Heart right ventricle (tissue), 16 donors: ENCODE measurements around the gene PYROXD2. TPM values are rescaled to one million over a fixed set of nuclear protein-coding genes. Genes with fewer than 3 reads are reported as not detected.

ENCODE experiments used
- ATAC-seq, 8 donors: fragments of 200-7000 bp; cut with Tn5 transposase; one replicate each; pipeline ENCODE4 v1.9.1; 2020; ENCODE audit warnings: mild to moderate bottlenecking in 8 of 8, moderate library complexity in 8 of 8, moderate number of reproducible peaks in 1 of 8
- DNase-seq, 2 donors: peaks; one replicate each; pipeline ENCODE4 v3.0.0-alpha.2; 2020
- H3K27ac ChIP-seq, 10 donors: fragments of 200-600 bp; sonication (generic) in 2 of 10; one replicate each; pipeline versions ENCODE4 v1.5.0 to v1.8.0; 2020 to 2022; ENCODE audit warnings: mild to moderate bottlenecking in 3 of 10
- H3K27me3 ChIP-seq, 7 donors: fragments of 200-600 bp; one replicate each; pipeline ENCODE4 v1.8.0; 2021 to 2022; ENCODE audit warnings: mild to moderate bottlenecking in 2 of 7
- H3K36me3 ChIP-seq, 9 donors: fragments of 200-600 bp; sonication (generic) in 1 of 9; one replicate each; pipeline versions ENCODE4 v1.5.0 to v1.8.0; 2020 to 2022; ENCODE audit warnings: mild to moderate bottlenecking in 2 of 9
- H3K4me1 ChIP-seq, 9 donors: fragments of 200-600 bp; sonication (generic) in 1 of 9; one replicate each; pipeline versions ENCODE4 v1.5.0 to v1.8.0; 2020 to 2022; ENCODE audit warnings: mild to moderate bottlenecking in 4 of 9
- H3K4me3 ChIP-seq, 10 donors: fragments of 200-600 bp; sonication (generic) in 2 of 10; one replicate each; pipeline versions ENCODE4 v1.5.0 to v1.8.0; 2020 to 2022; ENCODE audit warnings: mild to moderate bottlenecking in 7 of 10, moderate library complexity in 2 of 10
- H3K9me3 ChIP-seq, 11 donors: fragments of 200-600 bp in 10 of 11; sonication (generic) in 2 of 11; one replicate each; pipeline versions ENCODE4 v1.5.0 to v1.8.0; 2013 to 2022; ENCODE audit warnings: mild to moderate bottlenecking in 2 of 11, control low read depth in 1 of 11, moderate library complexity in 1 of 11
- WGBS, 2 donors: extraction: QIAGEN DNeasy Blood & Tissue Kit; methylation state at CpG; one replicate each; pipeline ENCODE4 v1.1.7; 2013; ENCODE audit warnings: inconsistent platforms in 1 of 2; 5-methylcytosine and 5-hydroxymethylcytosine counted together
- intact Hi-C, 10 donors: fragments of 100-400 bp; cut with DNase I; formaldehyde crosslinking; loops; one replicate each; pipeline versions ENCODE4 v1.11.1 to v1.14.2; 2022
- polyA plus RNA-seq, 2 donors: library from polyadenylated mRNA; stranded (reverse); fragments of 200-250 nt; gene quantifications; one replicate each; pipeline ENCODE4 v1.2.3, GENCODE V29; 2013
- total RNA-seq, 10 donors: library from RNA; stranded (reverse); fragmentation: NEBNext Ultra II Directional in 3 of 10; extraction: Animal tissue kit (Norgen Biotek cat#: 25700) in 3 of 10; gene quantifications; one replicate each; pipeline versions ENCODE4 v1.2.1 to v1.2.4, GENCODE V29; 2021 to 2023
- TF ChIP-seq, protein P1 (sequence below), 9 donors: fragments of 200-600 bp; sonication (generic) in 2 of 9; IDR thresholded peaks; one replicate each; pipeline versions ENCODE4 v1.5.0 to v1.8.0; 2021 to 2022; ENCODE audit warnings: antibody characterized with exemption in 9 of 9, mild to moderate bottlenecking in 5 of 9, moderate library complexity in 1 of 9
- donor health status: Arrhythmogenic right ventricular cardiomyopathy.
- donor health status: ischemic (EF 13 %, LVEDD 7.1; RV severe dilation, severe dysfunction).
- donor health status: healthy with polysubstance abuse.
- donor health status: DM: no; HTN: yes; CAD: no.
- donor health status: DM: no; HTN: no; CAD: no.
- donor health status: ischemic (EF 25% LVEDD 6.9; RV normal size, moderate dysfunction).
- donor health status: ischemic (EF 25% LVEDD 5.7; RV mildly dilated, moderate dysfunction).
- donor health status: healthy.
- donor health status: DM: yes; HTN: yes; CAD: no.
- donor health status: Ischemic cardiomyopathy.
- donor health status: ischemic (EF 35%, LVEDD 5.7; RV mildly dilated, moderate dysfunction).
- donor health status: nonischemic (EF 11% LVEDD 7.7; RV severe dilation, severe dysfunction).
- donor health status: DM: yes; HTN: yes; CAD: no.
- donor health status: PGD.
- donor health status: ischemic (EF 29% LVEDD 5.4; RV normal size, mild dysfunction).
- donor health status: nonischemic (EF 23%, LVEDD 6.1; RV moderate dilation, normal function).

Gene PYROXD2
- total and polyA plus RNA-seq, 12 donors: 3.1 to 31.2 (median 13.9) TPM

DNA sequence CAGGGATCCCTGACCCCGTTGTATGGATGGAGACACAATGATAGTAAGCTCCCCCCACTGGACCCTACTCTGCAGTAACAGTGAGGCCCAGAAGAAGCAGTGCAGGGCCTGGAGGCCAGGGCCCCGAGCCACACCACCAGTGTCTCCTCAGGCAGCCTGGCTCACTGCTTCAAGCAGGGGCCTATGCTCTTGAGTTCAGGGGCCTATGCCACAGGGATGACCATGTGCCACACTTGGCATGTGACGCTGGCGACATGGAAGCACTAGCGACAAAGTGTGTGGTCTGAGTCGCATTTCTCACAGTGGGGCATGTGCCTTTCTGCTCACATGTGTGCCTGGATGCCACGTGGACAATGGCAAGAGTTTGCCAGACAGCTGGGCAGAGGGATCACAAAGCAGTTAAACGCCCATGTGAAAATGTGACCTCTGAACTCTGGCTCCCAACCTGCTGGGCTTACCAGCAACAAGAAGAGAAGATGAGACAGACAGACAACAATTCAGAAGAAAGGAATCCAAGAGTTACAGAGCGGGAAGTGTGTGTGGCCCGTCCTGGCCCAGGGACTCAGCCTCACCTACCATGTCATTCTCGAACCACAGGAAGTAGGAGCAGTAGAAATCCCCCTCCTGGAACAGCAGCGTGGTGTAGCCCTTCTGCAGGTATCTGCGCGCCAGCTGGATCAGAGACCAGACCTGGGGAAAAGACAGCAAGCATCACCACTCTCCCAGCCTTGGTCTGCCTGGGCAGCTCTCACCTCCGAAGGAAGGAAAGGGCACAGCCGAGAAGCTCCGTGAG, 4.7 kb upstream of the PYROXD2 start:
- peaks cover 0 to 85% (median 42%) of the 10 kb centered on the region in 9 donors for H3K36me3 ChIP-seq
- intact Hi-C loops: loop anchor here in 2 of 10 donors (5.0 to 10.0 kb wide), 2 partner anchors 77 to 155 kb away; partner anchors contain the start of gene LOXL4 (in 2 of the 2)
- WGBS, 2 donors: 94 to 96% methylated on average over 17 of the region's 17 CpGs

GRCh38 chr10:98418665-98419468, 3.9 kb upstream of the PYROXD2 start:
- no peak for ATAC-seq
- WGBS, 2 donors: 94 to 95% methylated on average over 18 of the region's 18 CpGs

More for the DNA sequence above, 4.7 kb upstream of the PYROXD2 start:
- no peak for ATAC-seq
- H3K27me3 ChIP-seq: no peaks in the 10 kb centered on the region
- no peak overlapping the region for H3K4me3 ChIP-seq
- peaks cover 8 to 22% (median 17%) of the 10 kb centered on the region in 9 donors for H3K4me1 ChIP-seq
- TF ChIP-seq, protein P1, sequence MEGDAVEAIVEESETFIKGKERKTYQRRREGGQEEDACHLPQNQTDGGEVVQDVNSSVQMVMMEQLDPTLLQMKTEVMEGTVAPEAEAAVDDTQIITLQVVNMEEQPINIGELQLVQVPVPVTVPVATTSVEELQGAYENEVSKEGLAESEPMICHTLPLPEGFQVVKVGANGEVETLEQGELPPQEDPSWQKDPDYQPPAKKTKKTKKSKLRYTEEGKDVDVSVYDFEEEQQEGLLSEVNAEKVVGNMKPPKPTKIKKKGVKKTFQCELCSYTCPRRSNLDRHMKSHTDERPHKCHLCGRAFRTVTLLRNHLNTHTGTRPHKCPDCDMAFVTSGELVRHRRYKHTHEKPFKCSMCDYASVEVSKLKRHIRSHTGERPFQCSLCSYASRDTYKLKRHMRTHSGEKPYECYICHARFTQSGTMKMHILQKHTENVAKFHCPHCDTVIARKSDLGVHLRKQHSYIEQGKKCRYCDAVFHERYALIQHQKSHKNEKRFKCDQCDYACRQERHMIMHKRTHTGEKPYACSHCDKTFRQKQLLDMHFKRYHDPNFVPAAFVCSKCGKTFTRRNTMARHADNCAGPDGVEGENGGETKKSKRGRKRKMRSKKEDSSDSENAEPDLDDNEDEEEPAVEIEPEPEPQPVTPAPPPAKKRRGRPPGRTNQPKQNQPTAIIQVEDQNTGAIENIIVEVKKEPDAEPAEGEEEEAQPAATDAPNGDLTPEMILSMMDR (IDR thresholded peaks at IDR 0.05): no peak
- no peak for DNase-seq
- no peak overlapping the region for H3K27ac ChIP-seq
- no peaks in the 10 kb centered on the region for H3K9me3 ChIP-seq

DNA sequence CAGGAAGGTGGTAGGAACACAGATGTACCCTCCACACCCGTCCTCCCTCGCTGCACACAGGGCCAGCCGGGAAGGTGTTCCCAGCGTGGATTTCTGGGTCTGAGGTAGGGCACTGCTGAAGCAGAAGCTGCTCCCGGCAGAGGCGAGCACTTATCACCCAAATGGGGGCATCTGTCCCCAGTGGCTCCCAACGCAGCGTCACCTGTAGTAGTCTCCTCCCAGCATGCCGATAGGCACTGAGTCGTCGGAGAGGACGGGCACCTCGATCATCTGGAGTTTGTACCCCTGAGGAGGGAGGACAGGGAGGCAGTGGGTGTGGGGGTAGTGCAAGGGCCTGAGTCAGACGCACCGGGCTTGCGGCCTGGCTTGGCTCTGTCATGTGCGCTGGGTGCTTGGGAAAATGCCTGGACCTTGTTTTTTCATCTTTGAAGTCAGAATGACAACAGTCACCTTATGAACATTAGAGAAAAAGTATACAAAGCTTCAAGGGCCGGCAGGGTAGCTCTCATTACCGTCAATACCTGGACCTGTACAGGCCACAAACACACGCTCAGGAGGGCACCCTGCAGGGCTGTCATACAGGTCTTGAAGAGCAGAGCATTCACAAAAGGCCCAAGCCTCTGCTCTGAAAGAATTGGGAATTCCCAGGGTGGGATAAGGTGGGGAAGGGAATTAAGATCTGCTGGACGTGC, 3.1 kb upstream of the PYROXD2 start:
- Histone ChIP-seq H3K36me3 (peaks cover 0 to 70% (median 41%) of the 10 kb centered on the region in 9 donors), H3K4me1 (peaks cover 14 to 35% (median 24%) of the 10 kb centered on the region in 9 donors), H3K9me3 (no peaks in the 10 kb centered on the region), H3K27ac (no peak overlapping the region), H3K4me3 (no peak overlapping the region), H3K27me3 (no peaks in the 10 kb centered on the region)
- WGBS, 2 donors: 92 to 96% methylated on average over 21 of the region's 21 CpGs
- TF ChIP-seq, protein P1 (IDR thresholded peaks at IDR 0.05): no peak
- ATAC-seq (no peak), DNase-seq (no peak)
- intact Hi-C loops: loop anchor here in 2 of 10 donors (5.0 to 10.0 kb wide), 2 partner anchors 76 to 153 kb away; partner anchors contain the start of gene LOXL4 (in 2 of the 2)

More at GRCh38 chr10:98418665-98419468, 3.9 kb upstream of the PYROXD2 start:
- intact Hi-C loops: loop anchor here in 2 of 10 donors (5.0 to 10.0 kb wide), 2 partner anchors 77 to 154 kb away; partner anchors contain the start of gene LOXL4 (in 2 of the 2)
- no peak for DNase-seq
- Histone ChIP-seq H3K27ac (no peak overlapping the region), H3K9me3 (no peaks in the 10 kb centered on the region), H3K4me1 (peaks cover 14 to 30% (median 23%) of the 10 kb centered on the region in 9 donors), H3K36me3 (peaks cover 0 to 77% (median 42%) of the 10 kb centered on the region in 9 donors), H3K27me3 (no peaks in the 10 kb centered on the region), H3K4me3 (no peak overlapping the region)
- TF ChIP-seq, protein P1 (IDR thresholded peaks at IDR 0.05): no peak
